ENCODE results near the gene ZP3. TPM values are rescaled to one million over a fixed set of nuclear protein-coding genes. Genes with fewer than 3 reads are reported as not detected.
"Not testable (repeated sequence)": the region's sequence is repeated elsewhere in the genome, so short reads cannot be mapped to it uniquely, and the experiment has no call there.

ZP3 gene
- total RNA-seq, 4 donors from 2014 or later = 3.8 to 30.4 (median 8.6) TPM

DNA sequence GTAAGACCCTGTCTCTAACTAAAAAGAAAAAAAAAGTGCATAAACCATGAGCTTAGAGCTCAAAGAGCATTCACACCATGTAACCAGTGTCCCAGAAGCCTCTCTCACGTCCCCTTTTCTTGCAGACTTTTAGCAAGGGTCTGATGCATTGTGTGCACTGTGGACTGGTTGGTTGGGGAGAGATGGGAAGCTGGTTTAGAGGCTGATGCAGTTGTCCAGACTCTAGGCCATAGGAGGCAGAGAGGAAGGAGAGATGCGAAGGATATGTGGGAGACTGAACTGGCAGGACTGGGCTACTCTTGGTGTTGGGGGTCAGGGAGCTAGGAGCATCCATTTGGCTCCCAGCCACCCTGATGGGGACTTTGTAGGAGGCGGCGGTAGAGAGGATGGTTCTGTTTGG lies 17.0 kb upstream of the ZP3 start:
- DNase-seq (ENCODE audit: low spot score in 2 of 2) = no peak
- H3K9me3 ChIP-seq = no peaks in the 10 kb centered on the region
- no peak overlapping the region for H3K27ac ChIP-seq
- no peaks in the 10 kb centered on the region for H3K4me1 ChIP-seq
- 93% methylated on average over 4 of the region's 4 CpGs for WGBS
- TF ChIP-seq POLR2AphosphoS5 (IDR thresholded peaks at IDR 0.05) = no peak
- no peak for TF ChIP-seq EP300 (IDR thresholded peaks at IDR 0.05)
- no peak for TF ChIP-seq POLR2A (IDR thresholded peaks at IDR 0.05)
- TF ChIP-seq, protein P1, sequence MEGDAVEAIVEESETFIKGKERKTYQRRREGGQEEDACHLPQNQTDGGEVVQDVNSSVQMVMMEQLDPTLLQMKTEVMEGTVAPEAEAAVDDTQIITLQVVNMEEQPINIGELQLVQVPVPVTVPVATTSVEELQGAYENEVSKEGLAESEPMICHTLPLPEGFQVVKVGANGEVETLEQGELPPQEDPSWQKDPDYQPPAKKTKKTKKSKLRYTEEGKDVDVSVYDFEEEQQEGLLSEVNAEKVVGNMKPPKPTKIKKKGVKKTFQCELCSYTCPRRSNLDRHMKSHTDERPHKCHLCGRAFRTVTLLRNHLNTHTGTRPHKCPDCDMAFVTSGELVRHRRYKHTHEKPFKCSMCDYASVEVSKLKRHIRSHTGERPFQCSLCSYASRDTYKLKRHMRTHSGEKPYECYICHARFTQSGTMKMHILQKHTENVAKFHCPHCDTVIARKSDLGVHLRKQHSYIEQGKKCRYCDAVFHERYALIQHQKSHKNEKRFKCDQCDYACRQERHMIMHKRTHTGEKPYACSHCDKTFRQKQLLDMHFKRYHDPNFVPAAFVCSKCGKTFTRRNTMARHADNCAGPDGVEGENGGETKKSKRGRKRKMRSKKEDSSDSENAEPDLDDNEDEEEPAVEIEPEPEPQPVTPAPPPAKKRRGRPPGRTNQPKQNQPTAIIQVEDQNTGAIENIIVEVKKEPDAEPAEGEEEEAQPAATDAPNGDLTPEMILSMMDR (IDR thresholded peaks at IDR 0.05) = no peak
- no peak overlapping the region for H3K4me3 ChIP-seq
- H3K36me3 ChIP-seq = no peaks in the 10 kb centered on the region
- H3K27me3 ChIP-seq = no peaks in the 10 kb centered on the region

DNA sequence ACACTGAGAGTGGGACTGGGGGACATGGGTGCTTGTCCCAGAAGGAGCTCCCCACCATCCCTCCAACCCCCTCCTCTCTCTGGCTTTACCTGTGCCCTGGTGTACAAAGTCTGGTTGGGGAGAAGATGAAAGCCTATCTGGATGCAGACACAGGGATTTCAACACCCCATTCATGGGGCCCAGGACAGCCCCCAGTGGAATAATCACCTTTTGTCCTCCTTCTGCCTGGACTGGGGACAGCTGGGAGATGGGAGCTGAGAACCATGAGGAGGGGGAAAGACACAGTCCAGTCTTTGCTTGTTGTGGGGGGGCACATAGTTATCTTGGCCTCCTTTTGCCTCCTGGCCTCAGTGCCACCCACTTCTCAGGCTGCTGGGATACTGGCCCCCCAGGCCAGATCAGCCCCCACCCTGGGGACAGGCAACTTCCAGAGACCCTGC lies 16.6 kb upstream of the ZP3 start:
- Histone ChIP-seq H3K27me3 (no peaks in the 10 kb centered on the region), H3K36me3 (no peaks in the 10 kb centered on the region), H3K4me1 (no peaks in the 10 kb centered on the region), H3K9me3 (no peaks in the 10 kb centered on the region), H3K27ac (no peak overlapping the region), H3K4me3 (no peak overlapping the region)
- no peak for TF ChIP-seq POLR2A (IDR thresholded peaks at IDR 0.05)
- DNase-seq (ENCODE audit: low spot score in 2 of 2) = no peak

DNA sequence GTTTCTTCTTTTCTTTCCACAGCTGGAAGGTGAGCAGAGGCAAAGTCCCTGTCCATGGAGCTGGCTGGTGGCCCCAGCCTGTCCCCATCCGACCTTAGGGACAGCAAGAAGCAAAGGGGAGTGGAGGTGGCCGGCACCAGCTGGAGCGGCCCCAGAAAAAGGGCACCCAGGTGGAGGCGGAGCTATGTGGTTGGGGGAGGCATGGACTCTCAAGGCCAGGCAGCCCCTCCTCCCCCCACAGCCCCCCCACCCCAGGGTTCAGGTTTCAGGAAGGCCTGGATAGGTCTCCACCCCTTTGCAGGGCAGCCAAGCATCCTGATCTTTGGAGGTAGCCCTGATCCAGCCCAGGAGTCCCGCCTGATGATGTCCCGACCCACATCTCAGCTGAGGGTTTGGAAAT lies 15.2 kb upstream of the ZP3 start, which contains the start of gene SSC4D:
SSC4D (minus strand) TSS at position 161 of the 400 bp plus-strand sequence. CDS start 5,258 bp downstream, outside the sequence.
- WGBS = 70% methylated on average over 3 of the region's 6 CpGs
- no peak for DNase-seq (ENCODE audit: low spot score in 2 of 2)
- TF ChIP-seq POLR2AphosphoS5 (IDR thresholded peaks at IDR 0.05) (no peak), POLR2A (IDR thresholded peaks at IDR 0.05) (no peak), EP300 (IDR thresholded peaks at IDR 0.05) (no peak)
- TF ChIP-seq, protein P1 (IDR thresholded peaks at IDR 0.05) = no peak

DNA sequence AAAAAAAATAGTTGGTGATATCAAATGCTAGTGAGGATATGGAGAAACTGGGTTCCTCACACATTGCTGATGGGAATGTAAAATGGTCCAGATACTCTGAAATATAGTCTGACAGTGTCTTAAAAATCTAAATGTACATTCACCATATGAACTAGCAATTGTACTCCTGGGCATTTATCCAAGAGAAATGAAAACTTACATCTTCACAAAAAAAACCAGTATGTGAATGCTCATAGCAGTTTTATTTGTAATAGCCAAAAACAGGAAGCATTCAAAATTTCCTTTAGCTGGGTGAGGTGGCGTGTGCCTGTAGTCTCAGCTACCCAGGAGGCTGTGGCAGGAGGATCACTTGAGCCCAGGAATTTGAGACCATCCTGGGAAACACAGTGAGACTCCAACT lies 13.1 kb upstream of the ZP3 start:
- no peaks in the 10 kb centered on the region for H3K9me3 ChIP-seq
- DNase-seq (ENCODE audit: low spot score in 2 of 2) = no peak
- H3K27me3 ChIP-seq = no peaks in the 10 kb centered on the region
- H3K36me3 ChIP-seq = no peaks in the 10 kb centered on the region
- TF ChIP-seq EP300 (IDR thresholded peaks at IDR 0.05) = no peak
- TF ChIP-seq POLR2A (IDR thresholded peaks at IDR 0.05) = no peak
- TF ChIP-seq, protein P1 (IDR thresholded peaks at IDR 0.05) = no peak
- no peak for TF ChIP-seq POLR2AphosphoS5 (IDR thresholded peaks at IDR 0.05)
- H3K27ac ChIP-seq = no peak overlapping the region
- no peak overlapping the region for H3K4me3 ChIP-seq
- H3K4me1 ChIP-seq = no peaks in the 10 kb centered on the region
- WGBS = 89% methylated on average over 1 of the region's 1 CpG

More for the DNA sequence above, 15.2 kb upstream of the ZP3 start, which contains the start of gene SSC4D:
- no peaks in the 10 kb centered on the region for H3K4me1 ChIP-seq
- no peaks in the 10 kb centered on the region for H3K9me3 ChIP-seq
- no peak within 1 kb of the TSS for H3K4me3 ChIP-seq
- no peaks in the 10 kb centered on the region for H3K36me3 ChIP-seq
- no peaks in the 10 kb centered on the region for H3K27me3 ChIP-seq
- H3K27ac ChIP-seq = no peak within 1 kb of the TSS

DNA sequence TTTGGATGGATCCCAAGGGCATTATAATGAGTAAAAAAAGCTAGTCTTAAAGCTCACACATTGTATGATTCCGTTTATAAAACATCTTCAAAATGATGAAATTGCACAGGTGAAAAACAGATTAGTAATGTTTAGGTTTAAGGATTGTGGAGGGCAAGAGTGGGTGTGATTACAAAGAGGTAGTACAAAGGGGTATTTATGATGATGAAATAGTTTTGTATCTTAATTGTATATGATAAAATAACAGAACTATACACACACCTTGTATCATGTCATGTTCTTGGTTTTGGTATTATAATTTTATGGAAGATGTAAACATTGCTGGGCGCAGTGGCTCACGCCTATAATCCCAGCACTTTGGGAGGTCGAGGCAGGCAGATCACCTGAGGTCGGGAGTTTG lies 12.5 kb upstream of the ZP3 start:
- no peak for DNase-seq (ENCODE audit: low spot score in 2 of 2)
- 70% methylated on average over 5 of the region's 5 CpGs for WGBS
- Histone ChIP-seq H3K27me3 (no peaks in the 10 kb centered on the region), H3K36me3 (no peaks in the 10 kb centered on the region), H3K9me3 (no peaks in the 10 kb centered on the region), H3K27ac (no peak overlapping the region), H3K4me1 (no peaks in the 10 kb centered on the region), H3K4me3 (no peak overlapping the region)
- TF ChIP-seq, protein P1 (IDR thresholded peaks at IDR 0.05) = no peak
- TF ChIP-seq POLR2A (IDR thresholded peaks at IDR 0.05) = no peak
- no peak for TF ChIP-seq EP300 (IDR thresholded peaks at IDR 0.05)
- no peak for TF ChIP-seq POLR2AphosphoS5 (IDR thresholded peaks at IDR 0.05)

DNA sequence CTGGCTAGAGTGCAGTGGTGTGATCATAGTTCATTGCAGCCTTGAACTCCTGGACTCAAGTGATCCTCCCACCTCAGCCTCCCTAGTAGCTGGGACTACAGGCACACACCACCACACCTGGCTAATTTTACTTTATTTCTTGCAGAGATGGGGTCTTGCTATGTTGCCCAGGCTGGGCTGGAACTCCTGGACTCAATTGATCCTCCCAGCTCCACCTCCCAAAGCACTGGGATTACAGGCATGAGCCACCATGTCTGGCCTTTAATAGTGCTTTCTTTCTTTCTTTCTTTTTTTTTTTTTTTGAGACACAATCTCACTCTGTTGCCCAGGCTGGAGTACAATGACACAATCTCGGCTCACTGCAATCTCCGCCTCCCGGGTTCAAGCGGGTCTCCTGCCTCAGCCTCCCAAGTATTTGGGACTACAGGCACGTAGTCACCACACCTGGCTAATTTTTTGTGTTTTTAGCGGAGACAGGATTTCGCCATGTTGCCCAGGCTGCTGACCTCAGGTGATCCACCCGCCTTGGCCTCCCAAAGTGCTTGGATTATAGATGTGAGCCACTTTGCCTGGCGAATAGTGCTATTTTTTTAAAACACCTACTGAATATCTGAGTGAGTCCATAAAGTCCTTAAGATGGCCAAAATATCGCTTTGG lies 7.0 kb upstream of the ZP3 start:
- H3K27me3 ChIP-seq; H3K27ac ChIP-seq; H3K9me3 ChIP-seq; H3K36me3 ChIP-seq; DNase-seq (ENCODE audit: low spot score in 2 of 2); H3K4me3 ChIP-seq; H3K4me1 ChIP-seq: not testable (repeated sequence)
- WGBS = 94% methylated on average over 10 of the region's 10 CpGs
